Motor neuron (in vitro differentiated cells): ENCODE data around the gene CLDN17. TPM values are rescaled to one million over a fixed set of nuclear protein-coding genes. Genes with fewer than 3 reads are reported as not detected.

Experiments used
- ATAC-seq, 8 experiments: fragments of 200-7000 bp; cut with Tn5 transposase; replicated peaks in 6 of 8; 2 replicates each; pipeline ENCODE4 v1.8.0; 2021; ENCODE audit warnings: mild to moderate bottlenecking in 8 of 8, moderate library complexity in 8 of 8
- H3K27ac ChIP-seq, 2 donors: fragments of 250-450 bp; sonication (Bioruptor Pico); 2 replicates each; pipeline ENCODE4 v1.9.0; 2021; ENCODE audit warnings: antibody characterized with exemption in 2 of 2, mild to moderate bottlenecking in 2 of 2, moderate library complexity in 1 of 2
- H3K4me1 ChIP-seq, 2 donors: fragments of 250-450 bp; sonication (Bioruptor Pico); replicated peaks in 1 of 2; 2 replicates each; pipeline ENCODE4 v1.6.1; 2021; ENCODE audit warnings: antibody characterized with exemption in 2 of 2, mild to moderate bottlenecking in 2 of 2, moderate library complexity in 1 of 2
- H3K4me3 ChIP-seq, 5 donors: fragments of 250-450 bp; sonication (Bioruptor Pico); 2 replicates each; pipeline ENCODE4 v1.9.0; 2021; ENCODE audit warnings: antibody characterized with exemption in 5 of 5, mild to moderate bottlenecking in 5 of 5, moderate library complexity in 4 of 5
- WGBS, 10 experiments: fragments of 450-650 bp; shearing (Covaris generic); methylation state at CpG; one replicate each; pipeline ENCODE4 v1.0.0; 2022; 5-methylcytosine and 5-hydroxymethylcytosine counted together
- in situ Hi-C, 9 experiments: fragments of 400-800 bp; cut with MboI; loops; one replicate each; pipeline ENCODE4 v1.15.0; 2021; ENCODE audit warnings: low sequenced_read_pairs in 9 of 9, low pct_unique_long_range_greater_than_20kb in 2 of 9; ENCODE audit not compliant: unreplicated experiment in 9 of 9
- total RNA-seq, 8 experiments: library from RNA; unstranded; fragments of 300-600 nt; gene quantifications; 2 replicates each; pipeline versions ENCODE4 v1.2.3 to v1.2.4, GENCODE V29; 2022

The CLDN17 gene, protein sequence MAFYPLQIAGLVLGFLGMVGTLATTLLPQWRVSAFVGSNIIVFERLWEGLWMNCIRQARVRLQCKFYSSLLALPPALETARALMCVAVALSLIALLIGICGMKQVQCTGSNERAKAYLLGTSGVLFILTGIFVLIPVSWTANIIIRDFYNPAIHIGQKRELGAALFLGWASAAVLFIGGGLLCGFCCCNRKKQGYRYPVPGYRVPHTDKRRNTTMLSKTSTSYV
- total RNA-seq, result under 1 TPM in 2 of 8 experiments, not detected in 6; 0.38 TPM

DNA sequence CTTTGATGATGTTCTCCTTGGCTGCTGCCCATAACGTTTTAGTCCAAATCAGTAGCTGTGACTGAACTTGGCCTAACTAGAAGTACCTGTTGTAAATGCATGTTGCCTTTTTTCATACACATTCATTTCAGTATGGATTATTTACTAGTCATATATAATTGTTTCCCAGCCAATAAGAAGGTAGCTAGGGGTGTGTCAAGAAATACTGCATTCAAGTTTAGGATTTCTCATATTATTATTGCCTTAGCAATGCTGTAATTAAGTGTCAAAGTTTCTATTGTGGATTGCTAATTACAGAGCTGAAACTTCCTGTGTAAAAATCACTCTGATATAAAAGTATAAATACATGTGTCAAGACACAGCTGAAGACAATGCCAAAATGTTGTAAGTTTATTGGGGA is at the start of gene CLDN17:
CLDN17 (minus strand) TSS at position 101 of the 400 bp plus-strand sequence. CDS start 188 bp downstream, outside the sequence.
- WGBS, 10 experiments, result 0 to 83% (median 40%) methylated on average over 1 of the region's 1 CpG; no CpG with 5 or more reads in 6 of the 10 experiments
- Histone ChIP-seq H3K4me1 (peaks cover 0 to 2% of the 10 kb centered on the region in 2 donors), H3K4me3 (no peak within 1 kb of the TSS), H3K27ac (no peak within 1 kb of the TSS)
- no peak for ATAC-seq
- in situ Hi-C loops, result no loop called here

DNA sequence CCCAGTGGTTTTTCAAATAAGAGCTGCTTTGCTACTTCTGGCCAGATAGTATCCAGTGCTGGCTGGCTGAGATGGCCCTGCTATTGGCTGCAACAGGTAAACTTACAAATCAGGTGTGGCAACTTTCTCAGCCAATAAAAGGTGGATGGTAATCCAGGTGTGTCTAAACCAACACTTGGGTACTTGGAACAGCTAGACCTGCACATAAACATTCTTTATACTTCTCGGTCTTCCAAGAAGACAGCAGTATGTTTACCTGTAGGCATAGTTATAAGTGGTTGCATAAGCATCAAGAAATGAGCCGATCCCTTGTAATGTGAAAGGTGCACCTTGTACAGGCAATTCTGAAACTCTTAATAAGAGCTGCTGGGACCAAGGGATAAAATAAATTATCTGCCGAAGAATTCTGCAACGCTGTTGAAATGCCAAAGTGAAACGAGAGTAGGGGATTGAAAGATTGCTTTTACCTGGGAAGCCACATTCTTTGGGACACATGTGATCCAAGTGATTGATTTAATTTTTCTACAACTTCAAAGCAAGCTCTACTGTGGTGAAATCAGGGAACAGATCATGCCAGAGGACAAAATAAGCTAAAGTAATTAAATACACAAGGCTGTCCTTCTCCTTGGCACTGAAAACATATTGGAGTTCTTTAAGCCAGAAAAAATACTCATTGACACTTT is 49.6 kb upstream of the CLDN17 start, which contains the start of gene CLDN8:
CLDN8 (minus strand) TSS at position 57 of the 683 bp plus-strand sequence. CDS start 172 bp downstream, outside the sequence.
- H3K27ac ChIP-seq, result no peak within 1 kb of the TSS
- ATAC-seq, result no peak
- in situ Hi-C loops, result no loop called here
- WGBS, 10 experiments, result 30 to 90% (median 83%) methylated on average over 1 to 5 of the region's 5 CpGs; no CpG with 5 or more reads in 1 of the 10 experiments
- no peaks in the 10 kb centered on the region for H3K4me1 ChIP-seq
- H3K4me3 ChIP-seq, result no peak within 1 kb of the TSS

GRCh38 chr21:30211071-30211470 is 44.5 kb upstream of the CLDN17 start:
- WGBS, 10 experiments, result 0 to 82% (median 63%) methylated on average over 1 of the region's 1 CpG; no CpG with 5 or more reads in 5 of the 10 experiments
- H3K27ac ChIP-seq, result no peak overlapping the region
- in situ Hi-C loops, result no loop called here
- no peak for ATAC-seq
- H3K4me3 ChIP-seq, result no peak overlapping the region
- no peaks in the 10 kb centered on the region for H3K4me1 ChIP-seq

DNA sequence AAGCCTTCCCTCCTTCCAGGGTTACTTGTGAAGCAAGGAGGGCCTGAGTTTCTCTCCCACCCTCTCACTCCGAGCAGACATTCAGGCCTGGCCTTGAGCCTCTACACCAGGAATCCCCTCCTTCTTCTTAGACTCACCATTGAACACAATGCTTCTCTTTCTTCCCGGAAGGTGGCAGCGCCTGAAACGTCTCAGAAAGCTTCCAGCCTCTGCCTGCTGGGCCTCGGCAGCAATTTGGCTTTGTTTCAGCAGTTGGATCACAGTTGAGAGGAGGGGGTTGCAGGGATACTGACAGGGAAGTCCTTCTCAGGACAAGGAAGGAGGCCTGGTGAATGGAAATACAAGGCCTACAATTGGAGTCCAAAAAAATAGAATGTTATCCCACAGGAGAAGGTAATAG is 43.0 kb upstream of the CLDN17 start:
- in situ Hi-C loops, result no loop called here
- H3K27ac ChIP-seq, result no peak overlapping the region
- H3K4me3 ChIP-seq, result no peak overlapping the region
- WGBS, 10 experiments, result 0 to 75% (median 43%) methylated on average over 1 to 4 of the region's 5 CpGs; no CpG with 5 or more reads in 3 of the 10 experiments
- no peaks in the 10 kb centered on the region for H3K4me1 ChIP-seq
- peak in 3 of 8 experiments; percentile 12 to 52 (median 46) for ATAC-seq

- no peak overlapping the region for H3K27ac ChIP-seq
- in situ Hi-C loops, result no loop called here
- ATAC-seq, result peak in 3 of 8 experiments; percentile 22 to 45 (median 43)
- no peaks in the 10 kb centered on the region for H3K4me1 ChIP-seq
- H3K4me3 ChIP-seq, result no peak overlapping the region
- WGBS, 10 experiments, result 11 to 100% (median 86%) methylated on average over 1 of the region's 1 CpG; no CpG with 5 or more reads in 4 of the 10 experiments
Measured at GRCh38 chr21:30207252-30207579, 40.6 kb upstream of the CLDN17 start.

DNA sequence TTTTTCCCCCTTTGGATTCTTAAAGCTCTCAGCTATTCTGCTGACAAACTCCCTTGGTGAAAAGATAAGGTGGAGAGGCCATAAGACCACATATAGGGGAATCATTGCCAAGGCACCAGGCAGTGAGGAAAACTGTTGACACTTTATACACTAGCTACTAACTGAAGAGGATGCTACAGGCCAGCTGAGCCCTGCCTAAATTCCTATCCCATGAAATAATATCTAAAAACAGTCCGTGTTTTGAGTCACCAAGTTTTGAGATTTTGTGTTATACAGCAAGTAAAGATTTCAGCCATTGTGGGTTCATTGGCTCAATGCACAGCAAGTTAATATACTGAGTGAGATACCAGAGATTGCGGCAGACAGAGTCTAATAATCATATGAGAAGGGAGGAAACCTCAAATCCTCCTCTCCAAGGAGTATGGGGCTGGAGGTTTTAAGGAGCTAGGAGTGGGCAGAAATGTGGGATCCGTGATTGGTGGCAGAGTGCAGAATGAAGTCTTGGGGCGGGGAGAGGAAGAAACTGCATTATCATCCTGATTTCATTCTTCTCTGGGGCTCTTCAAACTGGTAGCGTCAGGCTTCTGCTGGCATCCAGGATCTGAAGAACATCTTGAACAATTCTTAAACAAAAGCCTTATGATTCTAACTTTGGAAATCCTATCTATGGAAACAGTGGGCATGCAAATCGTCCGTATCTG is 40.1 kb upstream of the CLDN17 start:
- in situ Hi-C loops, result no loop called here
- no peak overlapping the region for H3K27ac ChIP-seq
- H3K4me1 ChIP-seq, result no peaks in the 10 kb centered on the region
- no peak overlapping the region for H3K4me3 ChIP-seq
- 5 to 95% (median 50%) methylated on average over 1 to 6 of the region's 7 CpGs; no CpG with 5 or more reads in 2 of the 10 experiments for WGBS, 10 experiments
- peak in 5 of 8 experiments; percentile 25 to 84 (median 67) for ATAC-seq

GRCh38 chr21:30200000-30200399 is 33.4 kb upstream of the CLDN17 start:
- 15 to 100% (median 69%) methylated on average over 1 to 2 of the region's 2 CpGs for WGBS, 10 experiments
- Histone ChIP-seq H3K4me3 (no peak overlapping the region), H3K4me1 (no peaks in the 10 kb centered on the region), H3K27ac (no peak overlapping the region)
- in situ Hi-C loops, result loop anchor here in 1 of 9 experiments (25.0 kb wide), 1 partner anchor 138 kb away; no protein-coding TSS in a partner anchor
- no peak for ATAC-seq

GRCh38 chr21:30194701-30195299 is 28.2 kb upstream of the CLDN17 start:
- H3K27ac ChIP-seq, result no peak overlapping the region
- peak in 4 of 8 experiments; percentile 51 to 85 (median 74) for ATAC-seq
- H3K4me1 ChIP-seq, result no peaks in the 10 kb centered on the region
- no peak overlapping the region for H3K4me3 ChIP-seq
- in situ Hi-C loops, result loop anchor here in 1 of 9 experiments (25.0 kb wide), 1 partner anchor 132 kb away; no protein-coding TSS in a partner anchor
- WGBS, 10 experiments, result 0 to 86% (median 49%) methylated on average over 1 to 2 of the region's 2 CpGs

- in situ Hi-C loops, result loop anchor here in 1 of 9 experiments (25.0 kb wide), 1 partner anchor 131 kb away; no protein-coding TSS in a partner anchor
- H3K4me3 ChIP-seq, result no peak overlapping the region
- H3K27ac ChIP-seq, result no peak overlapping the region
- no peak for ATAC-seq
- H3K4me1 ChIP-seq, result no peaks in the 10 kb centered on the region
- WGBS, 10 experiments, result 18 to 100% (median 64%) methylated on average over 1 to 2 of the region's 2 CpGs; no CpG with 5 or more reads in 2 of the 10 experiments
Measured at GRCh38 chr21:30193201-30193600, 26.6 kb upstream of the CLDN17 start.

DNA sequence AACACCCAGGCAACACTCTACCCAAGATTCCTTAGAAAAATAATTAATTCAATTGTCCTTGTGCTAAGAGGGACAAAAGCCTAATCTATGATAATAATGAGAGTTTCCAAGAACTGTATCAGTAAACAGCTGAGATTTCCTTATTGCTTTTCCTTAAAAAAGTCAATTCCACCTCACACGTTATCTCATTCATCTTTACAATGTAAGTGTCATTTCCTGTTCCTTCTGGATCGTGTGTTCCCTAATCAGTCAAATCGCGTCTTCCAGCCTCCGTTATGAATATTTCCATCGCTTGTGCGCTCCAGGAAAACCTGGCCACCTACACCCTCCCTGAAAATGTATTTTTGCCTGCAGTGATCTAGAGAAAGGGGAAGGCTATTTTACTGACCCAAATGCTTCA is 23.9 kb upstream of the CLDN17 start:
- no peak overlapping the region for H3K4me3 ChIP-seq
- WGBS, 10 experiments, result 49 to 100% (median 88%) methylated on average over 2 to 7 of the region's 7 CpGs
- in situ Hi-C loops, result loop anchor here in 1 of 9 experiments (25.0 kb wide), 1 partner anchor 128 kb away; no protein-coding TSS in a partner anchor
- no peak overlapping the region for H3K27ac ChIP-seq
- no peaks in the 10 kb centered on the region for H3K4me1 ChIP-seq
- no peak for ATAC-seq

- H3K4me3 ChIP-seq, result no peak overlapping the region
- H3K27ac ChIP-seq, result no peak overlapping the region
- no peak for ATAC-seq
- 27 to 94% (median 70%) methylated on average over 2 to 3 of the region's 3 CpGs for WGBS, 10 experiments
- H3K4me1 ChIP-seq, result no peaks in the 10 kb centered on the region
- in situ Hi-C loops, result loop anchor here in 1 of 9 experiments (25.0 kb wide), 1 partner anchor 127 kb away; no protein-coding TSS in a partner anchor
Measured at GRCh38 chr21:30189773-30190172, 23.2 kb upstream of the CLDN17 start.

DNA sequence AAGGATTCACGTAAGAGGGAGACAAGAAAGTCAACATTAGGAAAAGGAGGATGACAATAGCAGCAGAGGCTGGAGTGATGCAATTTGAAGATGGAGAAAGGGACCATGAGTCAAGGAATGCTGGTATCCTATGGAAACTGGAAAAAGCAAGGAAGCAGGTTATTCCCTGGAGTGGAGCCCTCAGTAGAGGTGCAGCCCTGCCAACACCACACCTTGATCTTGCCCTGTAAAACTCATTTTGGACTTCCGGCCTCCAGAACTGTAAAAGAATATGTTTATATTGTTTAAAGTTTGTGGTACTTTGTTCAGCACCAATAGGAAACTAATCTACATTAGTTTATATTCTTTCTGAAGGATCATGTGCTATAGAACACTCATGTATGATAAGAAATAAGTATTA is 19.6 kb upstream of the CLDN17 start:
- 50 to 100% (median 86%) methylated on average over 1 to 2 of the region's 2 CpGs; no CpG with 5 or more reads in 1 of the 10 experiments for WGBS, 10 experiments
- Histone ChIP-seq H3K27ac (no peak overlapping the region), H3K4me3 (no peak overlapping the region), H3K4me1 (no peaks in the 10 kb centered on the region)
- ATAC-seq, result no peak
- in situ Hi-C loops, result loop anchor here in 1 of 9 experiments (25.0 kb wide), 1 partner anchor 124 kb away; no protein-coding TSS in a partner anchor
